H1 (cell line): ENCODE results near the gene SOX14. TPM values are rescaled to one million over a fixed set of nuclear protein-coding genes. Genes with fewer than 3 reads are reported as not detected.

Experiments
- JUND ChIP-seq: IDR thresholded peaks from 2 replicates; pipeline ENCODE4 v1.6.1; 2011; ENCODE audit warnings: mild to moderate bottlenecking, improper control_type of control experiment, low read length
- KDM1A ChIP-seq: fragments of 200-600, 300-600 bp; sonication (generic); IDR thresholded peaks from 2 replicates; pipeline ENCODE4 v1.7.1; 2016; ENCODE audit warnings: mild to moderate bottlenecking, low read length, borderline replicate concordance
- KDM4A ChIP-seq: IDR thresholded peaks from one replicate; pipeline ENCODE4 v1.7.1; 2012; ENCODE audit warnings: low read depth, mild to moderate bottlenecking, moderate library complexity, low read length, inconsistent platforms; ENCODE audit not compliant: severe bottlenecking
- SIRT6 ChIP-seq: IDR thresholded peaks from one replicate; pipeline ENCODE4 v1.7.1; 2012; ENCODE audit warnings: low read length, inconsistent platforms
- SRF ChIP-seq: IDR thresholded peaks from 2 replicates; pipeline ENCODE4 v1.6.1; 2011; ENCODE audit warnings: mild to moderate bottlenecking, low read depth, low read length, moderate library complexity
- SUZ12 ChIP-seq: fragments of 200-600 bp; sonication (generic); IDR thresholded peaks from 2 replicates; pipeline ENCODE4 v1.6.1; 2012; ENCODE audit warnings: mild to moderate bottlenecking, inconsistent platforms, low read length, moderate library complexity, mixed read lengths
- TBP ChIP-seq: IDR thresholded peaks from 2 replicates; pipeline ENCODE4 v1.6.1; 2011; ENCODE audit warnings: low read depth, low read length, improper control_type of control experiment
- polyA plus RNA-seq, 7 experiments: library from polyadenylated mRNA; depleted of rRNA in 3 of 7; stranded (reverse) in 5 of 7; unstranded in 2 of 7; fragments of >200 nt in 5 of 7; fragments of 200-250 nt in 2 of 7; gene quantifications; 1 replicate in 5 of 7; 2 replicates in 1 of 7; 4 replicates in 1 of 7; pipeline versions ENCODE4 v1.2.1 to v1.2.3, GENCODE V29; 2011 to 2013; ENCODE audit warnings: missing spikeins in 2 of 7, mixed read lengths in 2 of 7
- total RNA-seq: library from RNA; stranded (reverse); fragmentation: NEBNext Ultra II Directional; extraction: Animal tissue kit (Norgen Biotek cat#: 25700); gene quantifications from 2 replicates; pipeline ENCODE4 v1.2.1, GENCODE V29; 2021
- TF ChIP-seq, protein P1 (sequence below): fragments of 300-600 bp; sonication (generic); IDR thresholded peaks from 2 replicates; pipeline ENCODE4 v1.7.1; 2012; ENCODE audit warnings: low read length, moderate library complexity, mild to moderate bottlenecking, inconsistent platforms; ENCODE audit not compliant: insufficient replicate concordance
- TF ChIP-seq, protein P2 (sequence below): IDR thresholded peaks from 2 replicates; pipeline ENCODE4 v1.6.1; 2012; ENCODE audit warnings: low read length, inconsistent platforms

Gene SOX14
- total and polyA plus RNA-seq, 2 of the 8 experiments (the other 6 are each of a cell fraction or from before 2014, with no cell fraction given): 0.03 to 0.50 TPM

DNA sequence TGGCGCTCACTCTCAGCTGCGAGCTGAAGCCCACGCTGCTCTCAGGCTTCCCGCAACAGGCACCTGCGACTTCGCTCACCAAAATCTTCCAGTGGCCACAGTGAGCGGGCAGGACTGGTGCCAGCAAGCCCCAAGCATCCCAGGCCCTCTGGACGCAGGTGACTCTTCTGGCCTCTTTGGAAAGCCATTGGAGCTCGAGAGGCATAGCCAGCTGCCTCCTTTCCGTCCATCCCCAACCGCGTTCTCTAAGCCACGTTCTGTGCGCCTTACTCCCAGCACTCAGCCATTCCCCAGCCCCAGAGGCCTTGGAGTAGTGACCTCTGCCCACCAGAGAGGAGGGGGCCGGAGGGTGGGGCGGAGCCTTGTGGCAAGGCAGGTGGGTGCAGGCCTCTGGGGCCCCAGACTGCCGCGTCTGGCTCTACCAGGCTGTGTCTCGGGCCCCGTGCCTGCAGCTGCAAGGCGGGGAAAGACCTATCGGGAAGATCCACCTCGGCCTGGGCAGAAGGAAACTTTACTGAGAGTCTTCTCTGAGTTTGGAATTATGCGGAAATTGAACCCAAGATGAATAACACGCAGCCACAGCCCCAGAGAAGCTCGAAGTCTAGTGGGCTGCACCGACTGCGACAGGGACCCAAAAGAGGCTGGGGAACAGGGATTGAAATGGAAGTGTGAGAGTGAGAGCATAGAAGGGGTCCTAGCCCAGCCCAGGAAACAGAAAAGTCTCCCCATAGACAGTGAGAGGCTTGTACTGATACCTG, 3.6 kb upstream of the SOX14 start (continued):
- TF ChIP-seq, protein P1, sequence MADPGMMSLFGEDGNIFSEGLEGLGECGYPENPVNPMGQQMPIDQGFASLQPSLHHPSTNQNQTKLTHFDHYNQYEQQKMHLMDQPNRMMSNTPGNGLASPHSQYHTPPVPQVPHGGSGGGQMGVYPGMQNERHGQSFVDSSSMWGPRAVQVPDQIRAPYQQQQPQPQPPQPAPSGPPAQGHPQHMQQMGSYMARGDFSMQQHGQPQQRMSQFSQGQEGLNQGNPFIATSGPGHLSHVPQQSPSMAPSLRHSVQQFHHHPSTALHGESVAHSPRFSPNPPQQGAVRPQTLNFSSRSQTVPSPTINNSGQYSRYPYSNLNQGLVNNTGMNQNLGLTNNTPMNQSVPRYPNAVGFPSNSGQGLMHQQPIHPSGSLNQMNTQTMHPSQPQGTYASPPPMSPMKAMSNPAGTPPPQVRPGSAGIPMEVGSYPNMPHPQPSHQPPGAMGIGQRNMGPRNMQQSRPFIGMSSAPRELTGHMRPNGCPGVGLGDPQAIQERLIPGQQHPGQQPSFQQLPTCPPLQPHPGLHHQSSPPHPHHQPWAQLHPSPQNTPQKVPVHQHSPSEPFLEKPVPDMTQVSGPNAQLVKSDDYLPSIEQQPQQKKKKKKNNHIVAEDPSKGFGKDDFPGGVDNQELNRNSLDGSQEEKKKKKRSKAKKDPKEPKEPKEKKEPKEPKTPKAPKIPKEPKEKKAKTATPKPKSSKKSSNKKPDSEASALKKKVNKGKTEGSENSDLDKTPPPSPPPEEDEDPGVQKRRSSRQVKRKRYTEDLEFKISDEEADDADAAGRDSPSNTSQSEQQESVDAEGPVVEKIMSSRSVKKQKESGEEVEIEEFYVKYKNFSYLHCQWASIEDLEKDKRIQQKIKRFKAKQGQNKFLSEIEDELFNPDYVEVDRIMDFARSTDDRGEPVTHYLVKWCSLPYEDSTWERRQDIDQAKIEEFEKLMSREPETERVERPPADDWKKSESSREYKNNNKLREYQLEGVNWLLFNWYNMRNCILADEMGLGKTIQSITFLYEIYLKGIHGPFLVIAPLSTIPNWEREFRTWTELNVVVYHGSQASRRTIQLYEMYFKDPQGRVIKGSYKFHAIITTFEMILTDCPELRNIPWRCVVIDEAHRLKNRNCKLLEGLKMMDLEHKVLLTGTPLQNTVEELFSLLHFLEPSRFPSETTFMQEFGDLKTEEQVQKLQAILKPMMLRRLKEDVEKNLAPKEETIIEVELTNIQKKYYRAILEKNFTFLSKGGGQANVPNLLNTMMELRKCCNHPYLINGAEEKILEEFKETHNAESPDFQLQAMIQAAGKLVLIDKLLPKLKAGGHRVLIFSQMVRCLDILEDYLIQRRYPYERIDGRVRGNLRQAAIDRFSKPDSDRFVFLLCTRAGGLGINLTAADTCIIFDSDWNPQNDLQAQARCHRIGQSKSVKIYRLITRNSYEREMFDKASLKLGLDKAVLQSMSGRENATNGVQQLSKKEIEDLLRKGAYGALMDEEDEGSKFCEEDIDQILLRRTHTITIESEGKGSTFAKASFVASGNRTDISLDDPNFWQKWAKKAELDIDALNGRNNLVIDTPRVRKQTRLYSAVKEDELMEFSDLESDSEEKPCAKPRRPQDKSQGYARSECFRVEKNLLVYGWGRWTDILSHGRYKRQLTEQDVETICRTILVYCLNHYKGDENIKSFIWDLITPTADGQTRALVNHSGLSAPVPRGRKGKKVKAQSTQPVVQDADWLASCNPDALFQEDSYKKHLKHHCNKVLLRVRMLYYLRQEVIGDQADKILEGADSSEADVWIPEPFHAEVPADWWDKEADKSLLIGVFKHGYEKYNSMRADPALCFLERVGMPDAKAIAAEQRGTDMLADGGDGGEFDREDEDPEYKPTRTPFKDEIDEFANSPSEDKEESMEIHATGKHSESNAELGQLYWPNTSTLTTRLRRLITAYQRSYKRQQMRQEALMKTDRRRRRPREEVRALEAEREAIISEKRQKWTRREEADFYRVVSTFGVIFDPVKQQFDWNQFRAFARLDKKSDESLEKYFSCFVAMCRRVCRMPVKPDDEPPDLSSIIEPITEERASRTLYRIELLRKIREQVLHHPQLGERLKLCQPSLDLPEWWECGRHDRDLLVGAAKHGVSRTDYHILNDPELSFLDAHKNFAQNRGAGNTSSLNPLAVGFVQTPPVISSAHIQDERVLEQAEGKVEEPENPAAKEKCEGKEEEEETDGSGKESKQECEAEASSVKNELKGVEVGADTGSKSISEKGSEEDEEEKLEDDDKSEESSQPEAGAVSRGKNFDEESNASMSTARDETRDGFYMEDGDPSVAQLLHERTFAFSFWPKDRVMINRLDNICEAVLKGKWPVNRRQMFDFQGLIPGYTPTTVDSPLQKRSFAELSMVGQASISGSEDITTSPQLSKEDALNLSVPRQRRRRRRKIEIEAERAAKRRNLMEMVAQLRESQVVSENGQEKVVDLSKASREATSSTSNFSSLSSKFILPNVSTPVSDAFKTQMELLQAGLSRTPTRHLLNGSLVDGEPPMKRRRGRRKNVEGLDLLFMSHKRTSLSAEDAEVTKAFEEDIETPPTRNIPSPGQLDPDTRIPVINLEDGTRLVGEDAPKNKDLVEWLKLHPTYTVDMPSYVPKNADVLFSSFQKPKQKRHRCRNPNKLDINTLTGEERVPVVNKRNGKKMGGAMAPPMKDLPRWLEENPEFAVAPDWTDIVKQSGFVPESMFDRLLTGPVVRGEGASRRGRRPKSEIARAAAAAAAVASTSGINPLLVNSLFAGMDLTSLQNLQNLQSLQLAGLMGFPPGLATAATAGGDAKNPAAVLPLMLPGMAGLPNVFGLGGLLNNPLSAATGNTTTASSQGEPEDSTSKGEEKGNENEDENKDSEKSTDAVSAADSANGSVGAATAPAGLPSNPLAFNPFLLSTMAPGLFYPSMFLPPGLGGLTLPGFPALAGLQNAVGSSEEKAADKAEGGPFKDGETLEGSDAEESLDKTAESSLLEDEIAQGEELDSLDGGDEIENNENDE: no peak
- TF ChIP-seq TBP (0 out of 2 replicates have a peak, but pooled peaks have one; percentile 28), SRF (no peak), SIRT6 (no peak), KDM4A (peak; percentile 32), JUND (no peak), KDM1A (no peak), SUZ12 (peak; percentile 54; the same call in 1 of the 2 replicates)
- TF ChIP-seq, protein P2, sequence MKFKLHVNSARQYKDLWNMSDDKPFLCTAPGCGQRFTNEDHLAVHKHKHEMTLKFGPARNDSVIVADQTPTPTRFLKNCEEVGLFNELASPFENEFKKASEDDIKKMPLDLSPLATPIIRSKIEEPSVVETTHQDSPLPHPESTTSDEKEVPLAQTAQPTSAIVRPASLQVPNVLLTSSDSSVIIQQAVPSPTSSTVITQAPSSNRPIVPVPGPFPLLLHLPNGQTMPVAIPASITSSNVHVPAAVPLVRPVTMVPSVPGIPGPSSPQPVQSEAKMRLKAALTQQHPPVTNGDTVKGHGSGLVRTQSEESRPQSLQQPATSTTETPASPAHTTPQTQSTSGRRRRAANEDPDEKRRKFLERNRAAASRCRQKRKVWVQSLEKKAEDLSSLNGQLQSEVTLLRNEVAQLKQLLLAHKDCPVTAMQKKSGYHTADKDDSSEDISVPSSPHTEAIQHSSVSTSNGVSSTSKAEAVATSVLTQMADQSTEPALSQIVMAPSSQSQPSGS: no peak
